ENCODE data around the gene KLHL17. TPM values are rescaled to one million over a fixed set of nuclear protein-coding genes. Genes with fewer than 3 reads are reported as not detected.

KLHL17 gene
- total RNA-seq, 1 donor from 2014 or later: 47.3 TPM

DNA sequence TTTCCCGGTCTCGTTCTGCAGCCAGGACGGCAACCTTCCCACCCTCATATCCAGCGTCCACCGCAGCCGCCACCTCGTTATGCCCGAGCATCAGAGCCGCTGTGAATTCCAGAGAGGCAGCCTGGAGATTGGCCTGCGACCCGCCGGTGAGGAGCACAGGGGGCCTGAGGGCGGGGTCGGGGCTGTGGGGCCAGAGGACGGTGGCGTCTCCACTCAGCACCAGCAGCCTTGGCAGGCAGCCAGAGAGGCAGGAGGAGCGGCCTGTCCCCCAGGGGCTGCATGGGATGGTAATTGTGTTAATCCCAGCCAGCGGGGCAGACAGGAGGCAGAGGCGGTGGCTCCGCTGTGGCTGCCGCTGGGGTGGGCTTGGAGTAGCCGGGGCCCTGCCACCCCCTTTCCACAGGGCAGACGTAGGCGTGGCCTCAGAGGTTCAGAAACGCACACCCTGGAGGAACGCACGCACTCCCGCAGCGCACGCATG is 24.6 kb upstream of the KLHL17 start:
- Mint-ChIP-seq H3K27me3 (ENCODE audit: insufficient read depth) (peaks cover 38% of the 10 kb centered on the region), H3K27ac (no peak overlapping the region), H3K9me3 (no peaks in the 10 kb centered on the region), H3K4me1 (ENCODE audit: low read depth) (no peaks in the 10 kb centered on the region), H3K4me3 (no peak overlapping the region), H3K36me3 (ENCODE audit: low read depth) (no peaks in the 10 kb centered on the region)
- intact Hi-C loops (cut with micrococcal nuclease): no loop called here
- DNase-seq (ENCODE audit: low spot score): no peak

DNA sequence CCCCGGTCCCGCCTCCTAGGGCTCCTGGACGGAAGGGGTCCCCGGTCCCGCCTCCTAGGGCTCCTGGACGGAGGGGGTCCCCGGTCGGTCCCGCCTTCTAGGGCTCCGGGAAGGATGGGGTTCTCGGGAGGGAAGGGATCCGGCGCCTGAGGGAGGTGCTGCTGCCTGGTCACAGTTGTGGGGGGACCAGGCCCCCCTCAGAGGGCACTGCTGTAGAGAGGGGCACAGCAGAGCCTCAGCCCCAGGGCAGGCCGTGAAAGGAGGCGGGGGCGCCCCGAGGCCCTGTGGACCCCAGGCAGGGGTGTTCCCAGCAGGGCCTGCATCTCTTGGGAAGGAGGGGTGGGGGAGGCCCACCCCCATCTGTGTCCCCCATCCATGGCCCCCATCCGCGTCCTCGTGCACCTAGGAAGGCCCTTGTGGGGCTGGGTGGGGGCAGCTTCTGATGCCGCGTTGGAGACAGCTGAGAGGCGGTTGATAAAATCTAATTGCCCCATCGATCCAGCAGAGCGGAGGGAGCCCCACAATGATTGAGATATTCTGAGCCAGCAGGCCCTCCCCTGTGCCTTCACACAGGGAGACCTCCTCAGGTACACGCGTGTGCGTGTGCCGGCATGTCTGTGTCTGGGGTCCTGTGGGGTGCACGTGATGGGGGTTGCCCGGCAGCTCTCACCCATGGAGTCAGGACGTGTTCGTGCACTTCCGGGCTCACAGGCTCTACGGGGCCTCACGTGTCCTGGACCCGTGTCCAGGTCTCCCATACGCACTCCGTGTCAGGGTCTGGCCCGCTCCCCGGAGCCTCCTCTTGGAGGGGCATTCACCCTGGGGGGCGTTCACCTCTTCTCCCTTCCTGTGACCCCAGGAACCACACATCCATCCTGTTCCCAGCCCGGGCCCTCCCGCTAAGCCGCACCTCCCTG is 23.8 kb upstream of the KLHL17 start:
- peaks cover 40% of the 10 kb centered on the region for H3K27me3 Mint-ChIP-seq (ENCODE audit: insufficient read depth)
- intact Hi-C loops (cut with micrococcal nuclease): no loop called here
- DNase-seq (ENCODE audit: low spot score): no peak
- peaks cover 4% of the 10 kb centered on the region for H3K4me1 Mint-ChIP-seq (ENCODE audit: low read depth)
- H3K9me3 Mint-ChIP-seq: no peaks in the 10 kb centered on the region
- peaks cover 2% of the 10 kb centered on the region for H3K36me3 Mint-ChIP-seq (ENCODE audit: low read depth)
- no peak overlapping the region for H3K27ac Mint-ChIP-seq
- no peak overlapping the region for H3K4me3 Mint-ChIP-seq

GRCh38 chr1:937521-937920 is 22.9 kb upstream of the KLHL17 start:
- H3K36me3 Mint-ChIP-seq (ENCODE audit: low read depth): peaks cover 2% of the 10 kb centered on the region
- H3K9me3 Mint-ChIP-seq: no peaks in the 10 kb centered on the region
- no peak overlapping the region for H3K4me3 Mint-ChIP-seq
- intact Hi-C loops (cut with micrococcal nuclease): no loop called here
- DNase-seq (ENCODE audit: low spot score): no peak
- H3K27me3 Mint-ChIP-seq (ENCODE audit: insufficient read depth): peaks cover 34% of the 10 kb centered on the region
- peaks cover 4% of the 10 kb centered on the region for H3K4me1 Mint-ChIP-seq (ENCODE audit: low read depth)
- no peak overlapping the region for H3K27ac Mint-ChIP-seq

DNA sequence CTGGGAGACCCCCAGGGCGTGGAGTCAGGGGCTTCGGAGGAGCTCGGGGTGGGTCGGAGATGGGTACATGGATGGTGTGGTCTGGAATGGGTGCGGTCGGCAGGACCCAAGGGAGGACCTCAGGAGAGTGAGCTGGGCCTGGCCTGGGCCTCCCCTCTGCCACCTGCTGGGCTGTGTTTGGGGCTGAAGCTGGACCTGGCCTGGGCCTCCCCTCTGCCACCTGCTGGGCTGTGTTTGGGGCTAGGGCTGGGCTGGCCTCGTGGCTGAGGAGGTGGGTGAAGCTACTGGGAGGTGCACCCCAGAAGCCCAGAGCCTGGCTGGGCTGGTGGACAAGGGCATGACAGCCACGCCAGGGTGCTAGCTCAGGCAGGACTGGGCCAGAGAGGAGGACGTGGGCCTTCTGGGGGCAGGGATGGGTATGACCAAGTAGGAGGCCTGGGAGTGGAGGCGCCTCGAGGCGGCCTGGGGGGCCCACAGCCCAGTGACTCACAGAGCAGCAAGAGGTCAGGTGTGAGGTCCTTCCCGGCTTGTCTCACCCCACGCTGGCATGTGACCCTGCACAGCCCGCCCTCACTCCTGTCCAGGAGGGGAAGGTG is 22.2 kb upstream of the KLHL17 start:
- no peak for DNase-seq (ENCODE audit: low spot score)
- Mint-ChIP-seq H3K27me3 (ENCODE audit: insufficient read depth) (peaks cover 38% of the 10 kb centered on the region), H3K27ac (no peak overlapping the region), H3K36me3 (ENCODE audit: low read depth) (peaks cover 2% of the 10 kb centered on the region), H3K9me3 (no peaks in the 10 kb centered on the region), H3K4me1 (ENCODE audit: low read depth) (peaks cover 4% of the 10 kb centered on the region), H3K4me3 (no peak overlapping the region)
- intact Hi-C loops (cut with micrococcal nuclease): no loop called here

GRCh38 chr1:938711-939489 is 21.5 kb upstream of the KLHL17 start:
- Mint-ChIP-seq H3K4me1 (ENCODE audit: low read depth) (peaks cover 4% of the 10 kb centered on the region), H3K9me3 (no peaks in the 10 kb centered on the region), H3K27ac (no peak overlapping the region), H3K36me3 (ENCODE audit: low read depth) (peaks cover 2% of the 10 kb centered on the region), H3K4me3 (no peak overlapping the region), H3K27me3 (ENCODE audit: insufficient read depth) (peaks cover 37% of the 10 kb centered on the region)
- intact Hi-C loops (cut with micrococcal nuclease): no loop called here
- no peak for DNase-seq (ENCODE audit: low spot score)

DNA sequence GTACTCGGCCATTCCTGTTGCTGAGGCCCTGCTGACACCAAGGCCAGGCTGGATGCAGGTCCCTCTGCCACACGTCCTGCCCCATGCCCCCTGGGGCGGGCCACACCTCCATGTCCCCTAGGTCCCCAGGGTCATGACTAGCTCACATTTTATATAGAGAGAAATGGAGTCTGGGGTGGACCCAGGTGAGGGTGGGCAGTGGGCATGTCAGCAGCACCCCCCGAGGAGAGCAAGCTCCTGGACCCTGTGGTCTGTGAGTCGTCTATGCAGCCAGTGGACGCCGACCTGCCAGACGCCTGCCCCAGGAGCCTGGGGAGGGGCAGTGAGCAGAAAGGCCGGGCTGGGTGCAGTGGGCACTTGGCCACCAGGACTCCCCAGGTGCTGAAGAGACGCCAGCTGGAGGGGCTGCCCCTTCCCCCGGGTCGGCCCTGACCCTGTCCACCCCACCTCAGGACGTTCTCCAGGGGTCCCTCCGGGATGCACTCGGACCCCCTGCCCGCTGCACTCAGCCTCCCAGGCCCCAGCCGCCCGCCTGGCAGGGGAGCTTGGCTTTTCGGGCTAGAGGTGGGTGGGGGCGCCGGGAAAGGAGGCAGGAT is 20.8 kb upstream of the KLHL17 start:
- no peak for DNase-seq (ENCODE audit: low spot score)
- intact Hi-C loops (cut with micrococcal nuclease): loop anchor here (2.0 kb wide), 2 partner anchors 17 to 35 kb away; partner anchors contain the start of gene SAMD11
- no peak overlapping the region for H3K4me3 Mint-ChIP-seq
- H3K27ac Mint-ChIP-seq: no peak overlapping the region
- no peaks in the 10 kb centered on the region for H3K9me3 Mint-ChIP-seq
- peaks cover 4% of the 10 kb centered on the region for H3K4me1 Mint-ChIP-seq (ENCODE audit: low read depth)
- H3K36me3 Mint-ChIP-seq (ENCODE audit: low read depth): peaks cover 2% of the 10 kb centered on the region
- peaks cover 37% of the 10 kb centered on the region for H3K27me3 Mint-ChIP-seq (ENCODE audit: insufficient read depth)

DNA sequence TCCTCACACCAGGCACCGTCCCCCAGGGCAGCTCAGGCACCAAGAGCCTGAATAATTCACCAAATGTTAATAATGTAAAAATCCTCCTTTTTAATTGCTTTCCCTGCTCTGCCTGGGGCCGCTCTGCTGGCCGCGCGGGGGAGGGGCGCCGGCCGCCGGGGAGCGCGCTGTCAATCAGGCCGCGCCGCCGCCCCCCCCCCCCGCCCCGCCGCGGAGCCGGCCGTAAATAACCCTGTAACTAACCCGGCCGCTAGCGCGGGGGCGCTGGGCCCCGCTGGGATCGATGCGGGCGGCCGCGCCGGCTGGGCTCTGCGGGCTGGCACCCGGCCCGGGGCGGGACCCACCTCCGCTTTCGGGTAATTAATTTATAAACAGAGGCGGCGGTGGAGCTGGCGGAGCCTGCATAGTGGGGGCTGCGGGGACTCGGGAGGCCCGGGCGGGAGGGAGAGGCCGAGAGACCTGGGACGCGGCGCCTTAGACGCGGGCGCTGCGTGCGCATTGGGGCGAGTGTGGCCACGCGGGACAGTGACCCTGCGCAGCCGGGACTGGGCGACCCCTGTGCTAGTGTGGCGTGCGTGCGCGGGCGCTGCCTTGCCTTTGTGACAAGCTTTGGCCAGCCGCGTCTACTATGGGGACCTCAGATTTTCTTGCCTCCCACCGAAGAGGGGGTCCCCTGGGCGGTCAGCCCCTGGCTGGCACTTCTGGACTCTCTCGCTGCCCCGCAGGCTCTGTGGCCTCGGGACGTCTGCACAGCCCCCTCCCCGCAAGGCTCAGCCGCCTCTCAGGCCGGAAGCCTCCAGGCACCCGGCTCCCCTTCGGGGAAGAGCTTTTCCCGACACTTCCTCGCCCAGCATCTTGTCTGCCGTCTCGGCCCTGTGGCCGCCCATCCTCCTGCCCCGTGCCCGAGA is 20.0 kb upstream of the KLHL17 start:
- H3K9me3 Mint-ChIP-seq: no peaks in the 10 kb centered on the region
- H3K27me3 Mint-ChIP-seq (ENCODE audit: insufficient read depth): peaks cover 33% of the 10 kb centered on the region
- intact Hi-C loops (cut with micrococcal nuclease): loop anchor here (2.0 kb wide), 2 partner anchors 18 to 36 kb away; partner anchors contain the start of gene SAMD11
- no peak overlapping the region for H3K4me3 Mint-ChIP-seq
- H3K36me3 Mint-ChIP-seq (ENCODE audit: low read depth): peaks cover 6% of the 10 kb centered on the region
- peaks cover 4% of the 10 kb centered on the region for H3K4me1 Mint-ChIP-seq (ENCODE audit: low read depth)
- no peak overlapping the region for H3K27ac Mint-ChIP-seq
- DNase-seq (ENCODE audit: low spot score): no peak

GRCh38 chr1:941015-941587 is 19.3 kb upstream of the KLHL17 start:
- DNase-seq (ENCODE audit: low spot score): no peak
- Mint-ChIP-seq H3K9me3 (no peaks in the 10 kb centered on the region), H3K27ac (no peak overlapping the region), H3K36me3 (ENCODE audit: low read depth) (peaks cover 12% of the 10 kb centered on the region), H3K27me3 (ENCODE audit: insufficient read depth) (peaks cover 30% of the 10 kb centered on the region), H3K4me1 (ENCODE audit: low read depth) (peaks cover 4% of the 10 kb centered on the region), H3K4me3 (peak overlapping the region; percentile 62)
- intact Hi-C loops (cut with micrococcal nuclease): loop anchor here (2.0 kb wide), 2 partner anchors 18 to 36 kb away; partner anchors contain the start of gene SAMD11

- peaks cover 12% of the 10 kb centered on the region for H3K36me3 Mint-ChIP-seq (ENCODE audit: low read depth)
- no peaks in the 10 kb centered on the region for H3K9me3 Mint-ChIP-seq
- H3K27me3 Mint-ChIP-seq (ENCODE audit: insufficient read depth): peaks cover 30% of the 10 kb centered on the region
- no peak overlapping the region for H3K4me3 Mint-ChIP-seq
- DNase-seq (ENCODE audit: low spot score): no peak
- peaks cover 4% of the 10 kb centered on the region for H3K4me1 Mint-ChIP-seq (ENCODE audit: low read depth)
- intact Hi-C loops (cut with micrococcal nuclease): loop anchor here (2.0 kb wide), 2 partner anchors 19 to 37 kb away; partner anchors contain the start of gene SAMD11
- no peak overlapping the region for H3K27ac Mint-ChIP-seq
Measured at GRCh38 chr1:941588-942383, 18.6 kb upstream of the KLHL17 start.

DNA sequence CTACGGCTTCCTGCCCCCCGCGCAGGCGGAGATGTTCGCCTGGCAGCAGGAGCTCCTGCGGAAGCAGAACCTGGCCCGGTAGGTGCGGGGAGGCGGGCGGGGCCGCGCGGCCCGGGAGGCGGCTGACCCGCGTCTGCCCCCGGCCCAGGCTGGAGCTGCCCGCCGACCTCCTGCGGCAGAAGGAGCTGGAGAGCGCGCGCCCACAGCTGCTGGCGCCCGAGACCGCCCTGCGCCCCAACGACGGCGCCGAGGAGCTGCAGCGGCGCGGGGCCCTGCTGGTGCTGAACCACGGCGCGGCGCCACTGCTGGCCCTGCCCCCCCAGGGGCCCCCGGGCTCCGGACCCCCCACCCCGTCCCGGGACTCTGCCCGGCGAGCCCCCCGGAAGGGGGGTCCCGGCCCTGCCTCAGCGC is 18.0 kb upstream of the KLHL17 start:
- H3K4me3 Mint-ChIP-seq: no peak overlapping the region
- intact Hi-C loops (cut with micrococcal nuclease): no loop called here

More for the DNA sequence above, 18.0 kb upstream of the KLHL17 start:
- no peak overlapping the region for H3K27ac Mint-ChIP-seq
- peaks cover 12% of the 10 kb centered on the region for H3K36me3 Mint-ChIP-seq (ENCODE audit: low read depth)
- H3K9me3 Mint-ChIP-seq: no peaks in the 10 kb centered on the region
- DNase-seq (ENCODE audit: low spot score): no peak
- peaks cover 4% of the 10 kb centered on the region for H3K4me1 Mint-ChIP-seq (ENCODE audit: low read depth)
- peaks cover 30% of the 10 kb centered on the region for H3K27me3 Mint-ChIP-seq (ENCODE audit: insufficient read depth)
